K562 (cell line): ENCODE measurements around the gene TMEM143. TPM values are rescaled to one million over a fixed set of nuclear protein-coding genes. Genes with fewer than 3 reads are reported as not detected.
A peak's percentile ranks its signal among the peaks of the same experiment; 100 is the strongest.

Experiments used
- CC2D1A ChIP-seq: fragments of 450-650 bp; IDR thresholded peaks from 2 replicates; pipeline ENCODE4 v1.6.1; 2017; ENCODE audit warnings: mild to moderate bottlenecking
- E2F6 ChIP-seq, 2 experiments: IDR thresholded peaks; 2 replicates each; pipeline ENCODE4 v1.6.1; 2011; ENCODE audit warnings: borderline replicate concordance in 1 of 2, control low read depth in 1 of 2, low read depth in 1 of 2, low read length in 1 of 2, mild to moderate bottlenecking in 1 of 2, mixed read lengths in 1 of 2, moderate library complexity in 1 of 2; ENCODE audit not compliant: insufficient read depth in 1 of 2, insufficient read length in 1 of 2, poor library complexity in 1 of 2, severe bottlenecking in 1 of 2; ENCODE audit errors: extremely low read depth in 1 of 2
- FOXO4 ChIP-seq: fragments of 450-650 bp; formaldehyde crosslinking; IDR thresholded peaks from 2 replicates; pipeline ENCODE4 v1.4.0; 2020; ENCODE audit warnings: mild to moderate bottlenecking, moderate library complexity
- FOXP4 ChIP-seq: sonication (generic); formaldehyde crosslinking; IDR thresholded peaks from 2 replicates; pipeline ENCODE4 v1.8.0; 2022; ENCODE audit warnings: mild to moderate bottlenecking, missing genetic modification reagents, borderline replicate concordance
- GABPB1 ChIP-seq: sonication (generic); formaldehyde crosslinking; IDR thresholded peaks from 2 replicates; pipeline ENCODE4 v1.8.0; 2022; ENCODE audit warnings: mild to moderate bottlenecking, missing genetic modification reagents
- JUND ChIP-seq, 2 experiments: IDR thresholded peaks; 2 replicates in 1 of 2; 3 replicates in 1 of 2; pipeline ENCODE4 v1.6.1; 2011; ENCODE audit warnings: borderline replicate concordance in 2 of 2, low read depth in 2 of 2, low read length in 2 of 2, improper control_type of control experiment in 1 of 2, missing biosample characterization in 1 of 2, missing genetic modification characterization in 1 of 2, missing genetic modification reagents in 1 of 2
- KAT7 ChIP-seq: sonication (generic); formaldehyde crosslinking; IDR thresholded peaks from 2 replicates; pipeline ENCODE4 v1.8.0; 2022; ENCODE audit warnings: missing genetic modification reagents, mild to moderate bottlenecking, borderline replicate concordance
- KDM4B ChIP-seq, 2 experiments: fragments of 450-650 bp in 1 of 2; sonication (generic) in 1 of 2; IDR thresholded peaks; 2 replicates each; pipeline ENCODE4 v1.6.1; 2016 to 2017; ENCODE audit warnings: borderline replicate concordance in 2 of 2, antibody characterized with exemption in 1 of 2, low read depth in 1 of 2, mild to moderate bottlenecking in 1 of 2
- SAP30 ChIP-seq: fragments of 200-600 bp; sonication (generic); IDR thresholded peaks from 2 replicates; pipeline ENCODE4 v1.6.1; 2012; ENCODE audit warnings: borderline replicate concordance, low read depth, mild to moderate bottlenecking, moderate library complexity, low read length, control low read depth, inconsistent platforms; ENCODE audit not compliant: insufficient read depth, poor library complexity, severe bottlenecking
- SMARCB1 ChIP-seq: IDR thresholded peaks from 2 replicates; pipeline ENCODE4 v1.6.1; 2011; ENCODE audit warnings: improper control_type of control experiment, low read depth; ENCODE audit not compliant: insufficient read length
- SNRNP70 ChIP-seq: fragments of 200-400 bp; formaldehyde crosslinking; optimal IDR thresholded peaks from 2 replicates; pipeline ENCODE3; 2017; ENCODE audit warnings: low read depth, low read length
- ZBTB7A ChIP-seq: IDR thresholded peaks from 2 replicates; pipeline ENCODE4 v1.6.1; 2011; ENCODE audit warnings: low read depth, mild to moderate bottlenecking, low read length, moderate library complexity, borderline replicate concordance; ENCODE audit not compliant: control insufficient read depth
- ZNF436 ChIP-seq: fragments of 250-450, 450-650 bp; sonication (Bioruptor Pico); formaldehyde crosslinking; IDR thresholded peaks from 2 replicates; pipeline ENCODE4 v1.7.0; 2020; ENCODE audit warnings: mild to moderate bottlenecking
- ZNF586 ChIP-seq: fragments of 450-650 bp; formaldehyde crosslinking; conservative IDR thresholded peaks from 2 replicates; pipeline ENCODE4 v1.4.0; 2020; ENCODE audit warnings: mild to moderate bottlenecking, moderate library complexity
- ZNF592 ChIP-seq: fragments of 450-650 bp; IDR thresholded peaks from 2 replicates; pipeline ENCODE4 v1.6.1; 2017; ENCODE audit warnings: antibody characterized with exemption, mild to moderate bottlenecking
- polyA plus RNA-seq, 8 experiments: library from polyadenylated mRNA; depleted of rRNA in 4 of 8; stranded (reverse) in 5 of 8; unstranded in 3 of 8; fragments of >200 nt; fragmentation: Nextera tagmentation in 2 of 8; fragmentation: Illumina TruSeq in 1 of 8; extraction: Ambion mirVana in 2 of 8; extraction: Trizol in 1 of 8; gene quantifications; 2 replicates each; pipeline versions ENCODE4 v1.2.1 to v1.2.3, GENCODE V29; 2011 to 2014; ENCODE audit warnings: inconsistent platforms in 1 of 8, missing spikeins in 1 of 8
- total RNA-seq, 7 experiments: library from RNA; depleted of rRNA in 6 of 7; stranded (reverse); fragments of >200 nt in 6 of 7; fragmentation: Illumina TruSeq in 2 of 7; extraction: Trizol in 2 of 7; gene quantifications; 2 replicates each; pipeline versions ENCODE4 v1.2.1 to v1.2.3, GENCODE V29; 2011 to 2021; ENCODE audit warnings: low replicate concordance in 1 of 7

Gene TMEM143
- total and polyA plus RNA-seq, 9 of the 15 experiments (the other 6 are each of a cell fraction or from before 2014, with no cell fraction given): 0.66 to 8.8 (median 4.3) TPM

GRCh38 chr19:48398375-48399235 is 34.9 kb upstream of the TMEM143 start (continued):
- TF ChIP-seq E2F6 (IDR thresholded peaks at IDR 0.05; ENCODE audit: borderline replicate concordance in 1 of 2, extremely low read depth in 1 of 2, insufficient read depth in 1 of 2, insufficient read length in 1 of 2, low read depth in 1 of 2, low read length in 1 of 2, poor library complexity in 1 of 2, severe bottlenecking in 1 of 2) (peak; percentile 94 to 95), ZNF436 (no peak), ZNF586 (no peak), ZNF592 (peak; percentile 92; the same call in 1 of the 2 replicates), CC2D1A (no peak), FOXP4 (CRISPR knock-in tag) (peak; percentile 79; the same call in 1 of the 2 replicates), ZBTB7A (peak; percentile 60; the same call in 1 of the 2 replicates), SAP30 (no peak), FOXO4 (no peak), KDM4B (IDR thresholded peaks at IDR 0.05; ENCODE audit: borderline replicate concordance in 2 of 2, low read depth in 1 of 2) (no peak), GABPB1 (peak; percentile 88), JUND (IDR thresholded peaks at IDR 0.05; ENCODE audit: borderline replicate concordance, low read depth, low read length) (0 out of 2 replicates have a peak, but pooled peaks have one; percentile 10), JUND (tag; IDR thresholded peaks at IDR 0.05; ENCODE audit: borderline replicate concordance, low read depth, low read length) (no peak; the same call in 2 of the 3 replicates), KAT7 (CRISPR knock-in tag) (peak; percentile 12; the same call in 1 of the 2 replicates), SNRNP70 (no peak), SMARCB1 (no peak)
